HAP-1 (cell line): ENCODE data around the gene TMEM108.
A peak's percentile ranks its signal among the peaks of the same experiment; 100 is the strongest.

ENCODE experiments used
- DNase-seq, 2 experiments: peaks; one replicate each; pipeline ENCODE4 v3.0.0-alpha.2; 2016 to 2020; ENCODE audit warnings: low spot score in 2 of 2
- H3K27me3 ChIP-seq: fragments of 250-450 bp; sonication (Bioruptor Pico); 2 replicates; pipeline ENCODE4 v1.5.1; 2020; ENCODE audit warnings: low read depth, mild to moderate bottlenecking, moderate library complexity
- H3K36me3 ChIP-seq: fragments of 250-450 bp; sonication (Bioruptor Pico); replicated peaks from 2 replicates; pipeline ENCODE4 v1.5.1; 2020; ENCODE audit warnings: mild to moderate bottlenecking
- H3K4me1 ChIP-seq: fragments of 250-450 bp; sonication (Bioruptor Pico); 2 replicates; pipeline ENCODE4 v1.5.1; 2020; ENCODE audit warnings: mild to moderate bottlenecking
- H3K4me3 ChIP-seq: fragments of 250-450 bp; sonication (Bioruptor Pico); 2 replicates; pipeline ENCODE4 v1.5.1; 2020; ENCODE audit warnings: mild to moderate bottlenecking, moderate library complexity
- H3K9me3 ChIP-seq: fragments of 250-450 bp; sonication (Bioruptor Pico); 2 replicates; pipeline ENCODE4 v1.5.1; 2020; ENCODE audit warnings: mild to moderate bottlenecking, moderate library complexity
- in situ Hi-C: fragments of 300-500 bp; cut with MboI; formaldehyde crosslinking; loops from 3 replicates; pipeline ENCODE4 v1.14.3; 2020; ENCODE audit warnings: low sequenced_read_pairs, inconsistent platforms, mixed read lengths

TMEM108 gene

DNA sequence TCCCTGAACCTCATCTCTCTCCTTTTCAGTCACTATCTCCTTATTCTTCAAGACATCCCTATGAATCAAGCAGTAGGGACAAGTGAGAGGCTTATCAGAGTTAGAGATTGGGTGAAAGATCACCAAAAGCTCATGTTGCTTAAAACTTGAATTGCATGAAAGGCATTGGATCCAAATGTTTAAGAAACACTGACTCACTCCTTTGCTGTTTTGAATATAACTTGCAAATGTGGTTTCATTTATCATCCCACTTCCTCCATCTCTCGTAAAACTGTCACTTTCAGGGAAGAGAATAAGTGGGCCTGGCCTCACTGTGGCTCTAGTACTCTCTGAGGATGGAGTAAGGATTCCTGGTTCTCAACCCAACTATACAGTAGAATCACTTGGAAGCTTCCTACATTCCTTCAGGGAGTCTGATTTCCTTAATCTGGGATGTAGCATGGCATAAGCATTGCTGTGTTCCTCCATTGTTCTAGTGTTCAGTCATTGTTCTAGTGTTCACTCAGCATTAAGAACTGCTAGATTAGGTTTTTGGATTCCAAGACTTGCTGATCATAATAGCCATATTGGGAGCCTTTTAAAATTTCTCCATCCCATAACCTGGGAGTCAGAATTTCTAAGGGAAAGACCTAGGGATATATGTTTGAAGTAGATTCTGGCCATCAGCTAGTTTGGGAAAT is 171.8 kb downstream of the TMEM108 start:
- in situ Hi-C loops, result no loop called here
- no peak for DNase-seq
- Histone ChIP-seq H3K36me3 (no peaks in the 10 kb centered on the region), H3K4me3 (no peak overlapping the region), H3K27me3 (no peaks in the 10 kb centered on the region), H3K9me3 (no peaks in the 10 kb centered on the region), H3K4me1 (no peaks in the 10 kb centered on the region)

DNA sequence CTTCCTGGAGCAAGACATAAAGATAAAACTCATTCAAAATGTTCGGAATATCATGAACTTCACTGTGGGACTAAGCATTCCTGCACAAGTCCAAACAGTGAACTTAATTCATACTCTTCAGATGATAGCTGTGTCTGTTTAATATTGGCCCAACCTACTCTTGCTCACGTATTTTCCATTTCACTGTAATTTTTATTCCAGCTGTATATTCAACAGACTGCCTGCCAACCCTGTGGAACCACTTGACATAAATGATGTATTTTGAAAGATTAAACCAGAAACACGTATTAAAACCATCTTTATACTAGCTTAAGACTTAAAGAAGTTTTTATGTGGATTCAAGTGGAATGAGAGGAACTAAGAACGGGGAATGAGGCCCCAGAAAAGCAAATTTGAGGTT is 172.5 kb downstream of the TMEM108 start:
- DNase-seq, result no peak
- H3K9me3 ChIP-seq, result no peaks in the 10 kb centered on the region
- H3K4me3 ChIP-seq, result no peak overlapping the region
- no peaks in the 10 kb centered on the region for H3K27me3 ChIP-seq
- H3K36me3 ChIP-seq, result no peaks in the 10 kb centered on the region
- in situ Hi-C loops, result no loop called here
- H3K4me1 ChIP-seq, result no peaks in the 10 kb centered on the region

DNA sequence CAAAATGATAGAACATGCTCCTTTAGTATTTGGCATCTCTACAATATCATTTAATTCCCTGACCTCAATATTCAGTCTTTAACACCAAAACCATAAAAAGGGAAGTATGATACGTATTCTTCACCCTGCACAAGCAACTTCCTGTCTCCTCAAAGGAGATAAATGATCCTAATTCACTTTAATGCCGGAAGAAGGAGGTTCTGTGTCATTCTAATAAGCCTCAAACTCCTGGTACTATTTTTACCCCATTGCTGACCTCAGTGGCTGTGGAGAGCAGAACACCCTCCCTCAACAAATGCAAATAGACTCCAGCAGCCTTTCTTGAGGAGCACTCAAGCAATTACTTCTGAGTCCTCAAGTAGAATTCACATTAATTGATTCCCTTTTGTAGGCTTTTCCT is 173.3 kb downstream of the TMEM108 start:
- in situ Hi-C loops, result no loop called here
- Histone ChIP-seq H3K4me3 (no peak overlapping the region), H3K9me3 (no peaks in the 10 kb centered on the region), H3K4me1 (no peaks in the 10 kb centered on the region), H3K27me3 (no peaks in the 10 kb centered on the region), H3K36me3 (no peaks in the 10 kb centered on the region)
- DNase-seq, result no peak

DNA sequence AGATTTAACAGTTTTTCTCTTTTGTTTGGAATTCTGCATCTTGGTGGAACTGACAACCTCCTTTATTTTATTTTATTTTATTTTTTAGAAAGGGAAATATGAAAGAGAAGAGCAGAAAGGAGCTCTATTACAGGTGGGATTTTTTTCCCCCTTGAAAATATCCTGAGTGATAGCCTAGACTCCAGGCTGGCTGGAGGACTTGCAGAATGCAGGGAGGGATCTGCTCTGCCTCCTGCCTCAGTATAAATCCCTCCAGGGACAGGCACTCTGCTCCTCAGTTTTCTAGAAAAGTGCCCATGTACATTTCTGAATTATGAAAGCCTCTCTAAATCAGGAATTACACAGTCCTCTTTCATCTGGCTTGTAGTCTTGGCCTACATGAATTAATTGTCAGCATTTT is 173.7 kb downstream of the TMEM108 start:
- no peaks in the 10 kb centered on the region for H3K4me1 ChIP-seq
- no peak overlapping the region for H3K4me3 ChIP-seq
- H3K27me3 ChIP-seq, result no peaks in the 10 kb centered on the region
- H3K36me3 ChIP-seq, result no peaks in the 10 kb centered on the region
- in situ Hi-C loops, result no loop called here
- no peak for DNase-seq
- H3K9me3 ChIP-seq, result no peaks in the 10 kb centered on the region

DNA sequence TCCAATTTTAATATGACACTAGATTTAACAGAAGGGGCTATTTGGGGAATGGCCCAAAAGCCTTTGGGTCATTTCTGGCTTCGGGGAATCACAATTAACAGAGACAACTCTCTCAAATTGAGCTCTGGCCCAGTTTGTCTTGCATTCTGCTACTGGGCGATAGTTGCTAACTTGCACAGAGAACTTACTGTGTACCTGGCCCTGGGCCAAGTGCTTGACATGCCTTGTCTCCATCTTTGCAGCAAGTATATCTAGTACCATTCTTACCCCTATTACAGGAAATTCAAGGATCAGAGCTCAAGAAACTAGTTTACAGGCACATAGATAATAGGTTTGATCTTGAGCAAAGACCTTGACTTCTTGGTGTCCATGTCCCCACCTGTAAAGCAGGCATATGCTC is 175.7 kb downstream of the TMEM108 start:
- Histone ChIP-seq H3K27me3 (no peaks in the 10 kb centered on the region), H3K4me3 (no peak overlapping the region), H3K4me1 (no peaks in the 10 kb centered on the region), H3K9me3 (no peaks in the 10 kb centered on the region), H3K36me3 (no peaks in the 10 kb centered on the region)
- DNase-seq, result no peak
- in situ Hi-C loops, result no loop called here

DNA sequence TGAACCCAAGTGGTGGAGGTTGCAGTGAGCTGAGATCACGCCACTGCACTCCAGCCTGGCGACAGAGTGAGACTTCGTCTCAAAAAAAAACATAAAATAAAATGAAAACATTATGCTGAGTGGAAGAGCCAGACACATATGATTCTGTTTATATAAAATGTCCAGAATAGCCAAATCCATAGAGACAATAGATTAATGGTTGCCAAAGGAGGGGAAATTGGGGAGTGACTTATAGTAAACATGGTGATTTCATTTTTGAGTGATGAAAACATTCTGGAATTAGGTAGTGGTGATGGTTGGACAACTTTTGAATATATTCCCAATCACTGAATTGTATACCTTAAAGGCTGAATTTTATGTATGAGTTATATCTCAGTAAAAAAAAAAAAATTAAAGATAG is 189.6 kb downstream of the TMEM108 start:
- Histone ChIP-seq H3K4me1 (no peaks in the 10 kb centered on the region), H3K36me3 (no peaks in the 10 kb centered on the region), H3K4me3 (no peak overlapping the region), H3K9me3 (no peaks in the 10 kb centered on the region), H3K27me3 (no peaks in the 10 kb centered on the region)
- in situ Hi-C loops, result no loop called here
- DNase-seq, result no peak

DNA sequence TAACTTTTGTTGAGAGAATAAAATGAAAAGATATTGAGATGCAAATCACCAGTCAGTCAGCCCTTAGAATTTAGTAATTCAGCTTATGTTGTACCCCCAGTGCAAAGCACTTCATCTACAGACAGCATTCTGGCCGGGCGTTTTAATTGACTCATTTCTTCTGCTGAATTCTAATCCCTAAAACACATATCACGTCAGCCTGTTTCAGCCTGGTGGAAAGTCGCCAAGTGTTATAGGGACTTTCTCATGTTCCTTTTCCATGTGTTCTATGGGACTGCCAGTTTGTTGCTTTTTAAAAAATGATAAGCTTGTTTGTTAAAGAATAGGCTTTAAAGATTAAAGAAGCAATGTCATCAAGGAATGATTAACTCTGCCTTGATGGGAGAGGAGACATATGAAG is 192.0 kb downstream of the TMEM108 start:
- no peak overlapping the region for H3K4me3 ChIP-seq
- in situ Hi-C loops, result no loop called here
- H3K27me3 ChIP-seq, result no peaks in the 10 kb centered on the region
- peak; percentile 26 to 48 for DNase-seq
- H3K36me3 ChIP-seq, result no peaks in the 10 kb centered on the region
- H3K4me1 ChIP-seq, result no peaks in the 10 kb centered on the region
- no peaks in the 10 kb centered on the region for H3K9me3 ChIP-seq

DNA sequence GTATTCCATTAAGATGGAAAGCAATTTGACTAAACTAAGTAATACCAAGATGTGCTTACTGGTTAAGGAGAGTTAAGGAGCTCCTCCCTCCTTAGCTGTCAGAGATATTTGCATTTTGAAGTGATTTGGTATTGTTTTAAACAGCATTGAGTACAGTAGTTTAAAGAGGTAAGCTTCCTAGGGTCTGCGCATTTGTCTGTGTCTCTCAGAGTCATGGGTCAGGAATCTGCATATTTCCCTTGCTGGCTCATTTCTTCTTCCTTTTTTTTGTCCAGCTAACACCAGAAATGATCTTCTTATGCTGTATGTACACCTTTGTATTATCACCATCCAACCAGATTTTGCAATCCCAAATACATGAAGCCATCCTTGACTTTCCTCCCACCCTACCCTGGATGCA is 198.7 kb downstream of the TMEM108 start:
- DNase-seq, result no peak
- no peaks in the 10 kb centered on the region for H3K36me3 ChIP-seq
- no peaks in the 10 kb centered on the region for H3K4me1 ChIP-seq
- in situ Hi-C loops, result no loop called here
- H3K9me3 ChIP-seq, result no peaks in the 10 kb centered on the region
- H3K27me3 ChIP-seq, result no peaks in the 10 kb centered on the region
- no peak overlapping the region for H3K4me3 ChIP-seq

DNA sequence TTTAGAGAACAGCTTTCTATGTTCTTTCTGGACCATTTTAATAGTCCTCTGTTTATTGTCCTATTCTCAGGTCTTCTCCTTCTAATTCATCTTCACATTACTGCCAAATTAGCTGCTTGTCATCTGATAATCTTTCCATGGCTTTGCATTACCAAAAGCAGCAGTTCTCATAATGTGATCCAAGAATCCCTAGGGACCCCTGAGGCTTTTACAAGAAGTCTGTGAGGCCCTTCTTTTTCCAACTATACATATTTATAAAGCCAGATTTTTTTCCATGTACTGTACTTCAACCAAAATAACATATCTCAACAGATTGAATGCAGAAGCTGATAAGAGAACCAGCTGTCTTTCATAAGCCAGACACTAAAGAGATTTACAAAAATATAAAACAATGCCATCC is 199.2 kb downstream of the TMEM108 start:
- DNase-seq, result no peak

DNA sequence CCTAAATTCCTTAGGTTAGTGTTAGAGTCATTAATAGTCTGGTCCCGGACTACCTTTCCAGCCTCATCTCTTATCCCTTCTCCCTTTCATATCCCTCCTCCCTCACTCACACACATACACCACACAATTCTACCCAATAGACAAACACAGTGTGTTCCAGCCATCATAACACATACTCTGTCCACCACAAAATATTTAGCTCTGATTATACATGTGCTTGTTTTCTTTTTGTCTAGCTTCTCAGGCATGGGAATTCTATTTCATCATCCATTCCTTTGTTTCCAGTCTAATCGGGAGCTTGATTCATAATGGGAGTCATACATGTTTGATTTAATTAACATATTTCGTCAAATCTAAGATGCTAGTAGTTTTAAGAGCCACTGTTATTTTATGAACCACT is 199.8 kb downstream of the TMEM108 start:
- H3K9me3 ChIP-seq, result no peaks in the 10 kb centered on the region
- H3K27me3 ChIP-seq, result no peaks in the 10 kb centered on the region
- no peaks in the 10 kb centered on the region for H3K36me3 ChIP-seq
- H3K4me3 ChIP-seq, result no peak overlapping the region
- in situ Hi-C loops, result no loop called here
- H3K4me1 ChIP-seq, result no peaks in the 10 kb centered on the region
- DNase-seq, result no peak

More for the DNA sequence above, 199.2 kb downstream of the TMEM108 start:
- Histone ChIP-seq H3K9me3 (no peaks in the 10 kb centered on the region), H3K4me1 (no peaks in the 10 kb centered on the region), H3K36me3 (no peaks in the 10 kb centered on the region), H3K4me3 (no peak overlapping the region), H3K27me3 (no peaks in the 10 kb centered on the region)
- in situ Hi-C loops, result no loop called here

DNA sequence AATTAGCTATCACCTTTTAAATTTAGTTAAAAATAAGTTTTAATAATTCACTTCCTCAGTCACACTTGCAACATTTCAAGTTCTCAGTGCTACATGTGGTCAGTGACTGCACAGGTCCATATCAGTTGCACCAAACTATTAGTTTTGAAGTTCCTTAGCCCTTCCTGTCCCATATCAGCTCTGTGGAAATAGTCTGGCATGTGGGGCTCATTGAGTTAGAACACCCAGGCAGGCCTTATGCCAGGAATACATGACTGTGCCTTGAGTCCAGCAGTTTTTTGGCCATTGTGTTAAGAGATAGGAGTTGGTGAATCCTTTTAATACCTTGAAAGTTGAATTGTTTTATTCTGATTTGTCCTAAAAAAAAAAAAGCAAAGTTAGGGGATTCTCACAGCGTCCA is 207.9 kb downstream of the TMEM108 start:
- Histone ChIP-seq H3K27me3 (no peaks in the 10 kb centered on the region), H3K36me3 (no peaks in the 10 kb centered on the region), H3K4me1 (no peaks in the 10 kb centered on the region), H3K9me3 (no peaks in the 10 kb centered on the region), H3K4me3 (no peak overlapping the region)
- in situ Hi-C loops, result no loop called here
- DNase-seq, result no peak

DNA sequence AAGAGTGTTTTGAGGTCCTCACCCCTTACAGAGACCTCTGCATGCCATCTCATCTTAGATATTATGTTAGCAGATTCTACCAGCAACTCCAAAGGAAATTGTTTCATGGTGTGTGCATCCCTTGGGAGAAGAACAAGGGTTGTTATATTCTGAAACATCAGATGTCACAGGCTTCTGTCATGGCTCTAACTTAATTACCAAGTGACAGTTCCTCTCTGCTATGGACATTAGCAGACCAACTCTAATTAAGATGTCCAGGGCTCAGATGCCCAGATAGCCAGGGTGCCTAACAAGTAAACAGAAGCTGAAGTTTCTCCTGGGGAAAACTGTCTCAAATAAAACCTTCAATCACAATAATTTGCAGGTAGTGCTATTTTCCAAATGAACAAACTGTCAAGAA is 208.6 kb downstream of the TMEM108 start:
- Histone ChIP-seq H3K27me3 (no peaks in the 10 kb centered on the region), H3K4me1 (no peaks in the 10 kb centered on the region), H3K36me3 (no peaks in the 10 kb centered on the region), H3K9me3 (no peaks in the 10 kb centered on the region), H3K4me3 (no peak overlapping the region)
- no peak for DNase-seq
- in situ Hi-C loops, result no loop called here

DNA sequence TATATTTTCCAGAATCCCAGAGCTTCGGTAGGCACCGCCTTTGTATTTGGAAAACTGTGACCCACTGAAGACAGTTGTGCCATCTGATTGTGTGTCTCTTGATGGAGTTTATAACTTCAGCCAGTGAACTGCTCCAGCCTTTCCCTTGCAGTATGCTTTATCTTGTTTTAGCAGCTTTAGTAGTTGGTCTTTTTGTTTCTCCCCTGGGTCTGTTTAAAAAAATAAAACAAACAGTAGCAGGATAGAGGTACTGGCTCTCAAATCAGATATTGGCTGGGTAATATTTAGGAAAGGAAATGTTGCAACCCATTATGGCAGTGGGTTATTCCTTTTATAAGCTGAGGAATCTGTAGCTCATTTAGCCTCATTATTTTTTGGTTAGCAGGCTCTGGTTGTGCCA is 210.2 kb downstream of the TMEM108 start:
- in situ Hi-C loops, result no loop called here
- no peak overlapping the region for H3K4me3 ChIP-seq
- H3K9me3 ChIP-seq, result no peaks in the 10 kb centered on the region
- H3K36me3 ChIP-seq, result no peaks in the 10 kb centered on the region
- no peaks in the 10 kb centered on the region for H3K4me1 ChIP-seq
- no peak for DNase-seq
- H3K27me3 ChIP-seq, result no peaks in the 10 kb centered on the region

DNA sequence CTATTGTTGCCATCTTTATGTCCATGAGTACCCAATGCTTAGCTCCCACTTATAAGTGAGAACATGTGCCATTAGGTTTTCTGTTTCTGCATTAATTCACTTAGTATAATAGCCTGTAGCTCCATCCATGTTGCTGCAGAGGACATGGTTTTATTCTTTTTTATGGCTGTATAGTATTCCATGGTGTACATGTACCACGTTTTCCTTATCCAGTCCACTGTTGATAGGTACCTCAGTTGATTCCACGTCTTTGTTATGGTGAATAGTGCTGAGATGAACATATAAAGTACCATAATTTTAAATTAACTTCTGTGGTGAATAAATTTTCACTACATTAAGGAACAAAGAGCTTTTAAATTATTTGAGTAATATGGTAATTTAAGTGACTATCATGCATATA is 211.3 kb downstream of the TMEM108 start:
- no peaks in the 10 kb centered on the region for H3K27me3 ChIP-seq
- no peaks in the 10 kb centered on the region for H3K9me3 ChIP-seq
- H3K4me3 ChIP-seq, result no peak overlapping the region
- in situ Hi-C loops, result no loop called here
- no peak for DNase-seq
- no peaks in the 10 kb centered on the region for H3K4me1 ChIP-seq
- H3K36me3 ChIP-seq, result no peaks in the 10 kb centered on the region

DNA sequence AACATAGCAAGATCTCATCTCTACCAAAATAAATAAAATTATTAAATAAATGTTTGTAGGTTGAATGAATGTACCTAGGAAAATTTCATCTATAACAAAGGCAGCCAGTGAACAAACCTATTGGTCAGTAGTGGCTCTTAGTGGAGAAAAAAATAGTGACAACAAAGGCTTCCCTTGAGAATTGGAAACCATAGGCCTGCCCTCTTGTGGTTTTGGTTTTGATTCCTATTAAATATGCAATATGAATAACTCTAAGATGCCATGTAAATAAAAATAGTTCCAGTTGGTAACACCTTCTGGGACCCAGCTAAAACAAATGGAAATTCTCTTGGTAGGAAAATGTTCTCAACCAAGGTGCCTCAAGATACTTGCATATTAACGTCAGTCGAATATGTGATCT is 216.0 kb downstream of the TMEM108 start:
- Histone ChIP-seq H3K4me3 (no peak overlapping the region), H3K9me3 (no peaks in the 10 kb centered on the region), H3K4me1 (no peaks in the 10 kb centered on the region), H3K27me3 (no peaks in the 10 kb centered on the region), H3K36me3 (no peaks in the 10 kb centered on the region)
- no peak for DNase-seq
- in situ Hi-C loops, result no loop called here
